HG03378 (cell line): Measurements from ENCODE around the gene RFX8.

ENCODE experiments used
- ATAC-seq: cut with Tn5 transposase; IDR thresholded peaks from one replicate; pipeline ENCODE4 v1.9.1; 2021; ENCODE audit warnings: mild to moderate bottlenecking, moderate library complexity; ENCODE audit not compliant: unreplicated experiment

RFX8 gene

DNA sequence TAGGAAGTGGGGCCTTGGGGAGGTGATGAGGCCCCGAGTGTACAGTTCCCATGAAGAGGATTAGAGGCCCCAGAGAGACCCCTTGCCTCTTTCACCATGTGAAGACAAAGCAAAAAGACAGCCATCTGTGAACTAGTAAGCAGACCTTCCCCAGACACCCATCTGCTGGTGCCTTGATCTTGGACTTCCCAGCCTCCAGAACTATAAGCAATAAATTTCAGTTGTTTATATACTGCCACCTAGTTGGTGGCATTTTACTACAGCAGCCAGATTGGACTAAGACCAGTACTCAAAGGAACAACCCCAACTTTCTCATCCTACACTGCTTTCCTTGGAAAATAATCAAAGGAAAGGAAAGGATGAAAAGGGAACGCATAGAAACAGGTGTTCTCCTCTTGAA lies 59.7 kb downstream of the RFX8 start:
- ATAC-seq: no peak

- ATAC-seq: no peak
Measured at GRCh38 chr2:101412092-101412694, 62.7 kb downstream of the RFX8 start.

- ATAC-seq: no peak
Measured at GRCh38 chr2:101410746-101411145, 64.2 kb downstream of the RFX8 start.

GRCh38 chr2:101410114-101410513 lies 64.8 kb downstream of the RFX8 start:
- no peak for ATAC-seq

GRCh38 chr2:101409699-101410098 lies 65.2 kb downstream of the RFX8 start:
- ATAC-seq: no peak

DNA sequence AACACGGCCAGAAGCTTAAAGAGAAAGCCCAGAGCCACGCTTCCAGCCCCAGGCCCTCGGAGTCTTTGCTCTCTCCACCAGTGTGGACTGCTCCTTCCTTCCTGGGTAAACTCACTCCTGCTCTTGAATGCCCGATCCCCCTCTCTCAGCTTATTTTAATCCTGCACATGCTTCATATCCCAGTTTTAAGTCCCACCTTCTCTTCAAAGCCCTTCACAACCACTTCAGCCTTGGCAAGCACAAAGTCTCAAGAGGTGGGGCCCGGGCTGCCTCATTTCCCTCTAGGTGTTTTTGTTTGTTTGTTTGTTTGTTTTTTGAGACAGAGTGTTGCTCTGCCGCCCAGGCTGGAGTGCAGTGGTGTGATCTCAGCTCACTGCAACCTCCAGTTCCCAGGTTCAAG lies 66.0 kb downstream of the RFX8 start:
- ATAC-seq: no peak

DNA sequence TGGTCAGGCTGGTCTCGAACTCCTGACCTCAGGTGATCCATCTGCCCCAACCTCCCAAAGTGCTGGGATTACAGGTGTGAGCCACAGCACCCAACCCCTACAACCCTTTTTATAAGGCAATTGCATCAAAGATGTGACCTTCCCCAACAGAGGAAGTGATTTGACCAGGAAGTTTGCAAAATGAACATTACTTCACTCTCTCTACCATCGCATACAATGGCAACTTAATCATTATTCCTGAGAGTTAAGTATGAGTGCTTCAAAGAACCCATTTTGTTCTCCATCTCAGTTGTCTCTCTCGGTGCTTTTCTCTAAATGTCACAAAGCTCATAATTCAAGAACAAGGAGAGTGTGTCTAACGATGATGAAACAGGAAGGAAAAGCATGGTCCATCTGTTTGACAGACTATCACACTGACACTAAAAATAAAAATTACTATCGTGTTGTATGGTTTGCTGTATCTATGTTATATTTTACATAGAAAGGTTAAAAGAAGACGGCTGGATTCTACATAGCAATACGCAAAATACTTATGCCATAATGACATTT lies 69.5 kb downstream of the RFX8 start:
- no peak for ATAC-seq

GRCh38 chr2:101403745-101404144 lies 71.2 kb downstream of the RFX8 start:
- ATAC-seq: no peak

DNA sequence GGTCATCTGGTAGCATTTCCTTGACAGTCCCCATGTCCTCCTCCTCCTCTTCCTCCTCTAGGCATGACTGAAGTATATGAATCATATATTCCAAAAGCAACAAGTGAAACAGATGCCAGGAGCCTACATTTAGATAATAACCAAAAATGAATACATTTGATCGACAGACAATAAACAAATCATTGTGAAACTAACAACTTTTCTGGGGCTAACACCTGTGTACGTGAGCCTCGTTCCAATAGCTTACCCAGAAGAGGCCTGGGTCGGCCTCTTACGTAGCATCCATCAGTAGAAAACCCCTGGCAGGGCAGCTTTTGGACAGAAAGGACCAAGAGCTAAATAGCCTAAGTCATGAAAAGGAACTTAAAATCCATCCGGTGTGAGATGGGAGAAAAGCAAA lies 72.3 kb downstream of the RFX8 start:
- ATAC-seq: no peak

DNA sequence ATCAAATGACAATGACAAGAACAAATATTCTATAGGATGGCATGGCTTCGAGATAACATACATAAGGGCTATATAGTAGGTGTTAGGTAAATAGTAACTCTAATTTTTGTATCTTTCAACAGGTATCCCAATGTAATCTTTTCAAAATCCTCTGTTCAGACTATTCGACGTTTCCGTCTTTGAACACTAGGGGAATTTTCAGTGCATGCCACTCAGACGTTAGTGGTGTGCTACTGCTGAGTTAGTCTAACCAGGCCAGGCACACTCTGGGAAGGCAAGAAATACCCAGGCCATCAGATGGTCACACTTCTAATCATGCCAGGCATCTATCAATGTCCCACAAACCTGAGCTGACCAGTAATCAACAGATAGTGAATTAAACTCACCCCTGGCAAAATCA lies 73.0 kb downstream of the RFX8 start:
- ATAC-seq: no peak

DNA sequence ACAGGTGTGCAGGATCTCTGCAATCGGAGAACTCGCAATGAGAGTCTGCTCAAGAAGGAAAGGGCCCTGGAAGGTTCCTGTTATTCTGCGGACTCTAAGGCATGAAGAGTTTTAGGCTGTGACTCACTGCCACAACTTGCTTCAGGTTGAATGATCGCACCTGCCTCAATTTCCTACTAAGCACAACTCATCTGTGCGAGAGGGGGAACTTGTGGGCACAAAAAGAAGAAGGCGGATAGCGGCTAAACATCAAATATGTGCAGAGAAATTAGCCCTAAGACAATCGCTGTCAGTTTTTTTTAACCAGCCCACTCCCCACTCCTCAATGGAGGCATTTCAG lies 73.6 kb downstream of the RFX8 start:
- ATAC-seq: no peak

GRCh38 chr2:101400506-101401325 lies 74.2 kb downstream of the RFX8 start:
- no peak for ATAC-seq

DNA sequence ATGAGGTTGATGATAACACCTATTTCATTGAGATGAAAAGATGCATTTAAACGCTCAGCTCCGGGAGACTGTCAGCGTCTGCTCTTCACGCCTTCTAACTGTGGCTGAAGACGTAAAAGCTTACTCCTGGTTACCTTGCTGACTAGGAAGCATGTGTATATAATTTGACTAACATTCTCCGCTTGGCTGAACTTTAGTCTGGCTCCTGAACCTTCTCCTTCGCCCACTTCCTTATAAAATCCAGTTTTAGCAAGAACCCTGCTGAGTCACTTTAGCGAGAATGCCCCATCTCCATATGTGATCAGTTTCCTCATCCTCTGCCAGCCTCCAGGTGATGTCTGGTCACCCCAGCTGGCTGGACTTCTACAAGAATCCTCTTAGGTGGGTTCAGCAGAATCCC lies 74.9 kb downstream of the RFX8 start:
- no peak for ATAC-seq

GRCh38 chr2:101399021-101399799 lies 75.7 kb downstream of the RFX8 start:
- ATAC-seq: no peak

GRCh38 chr2:101398116-101398821 lies 76.6 kb downstream of the RFX8 start:
- ATAC-seq: no peak

- ATAC-seq: no peak
Measured at GRCh38 chr2:101396316-101396717, 78.6 kb downstream of the RFX8 start.

- no peak for ATAC-seq
Measured at GRCh38 chr2:101395545-101396315, 79.2 kb downstream of the RFX8 start.

GRCh38 chr2:101388232-101388631 lies 86.7 kb downstream of the RFX8 start:
- ATAC-seq: no peak

DNA sequence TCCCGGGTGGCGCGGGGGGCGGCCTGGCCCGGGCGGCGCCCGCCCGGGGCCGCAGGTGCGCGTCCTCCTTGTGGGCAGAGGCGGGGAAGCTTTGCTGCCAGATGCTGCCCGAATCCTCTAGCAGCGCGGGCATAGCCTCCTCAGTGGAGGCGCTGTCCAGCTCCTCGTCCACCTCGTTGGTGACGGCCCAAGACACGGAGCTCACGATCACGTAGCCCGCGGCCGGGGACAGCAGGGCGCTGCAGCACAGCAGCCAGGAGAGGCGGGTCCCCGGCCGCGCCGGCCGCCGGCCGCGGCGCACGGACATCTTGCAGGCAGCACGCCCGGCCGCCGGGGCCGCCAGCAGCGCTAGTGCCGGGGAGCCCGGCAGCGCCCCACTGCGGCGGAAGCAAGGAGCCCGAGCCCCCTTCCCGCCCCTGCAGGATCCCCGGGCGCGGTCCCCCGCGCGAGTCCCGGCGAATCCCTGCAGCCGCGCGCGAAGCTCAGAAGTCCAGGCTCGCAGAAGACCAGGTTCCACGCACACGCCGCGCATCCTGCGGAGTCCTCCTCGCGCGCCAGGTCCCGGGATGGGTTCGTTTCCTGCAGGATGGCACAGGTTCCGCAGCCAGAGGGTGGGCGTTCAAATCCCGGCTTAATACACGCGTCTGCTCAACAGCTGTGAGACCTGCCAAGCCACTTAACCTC lies 87.6 kb downstream of the RFX8 start, which contains the start of gene CREG2:
TSS of gene CREG2 (minus strand) at position 353 of the 684 bp plus-strand sequence. CDS start at position 307, 46 bp downstream.
- ATAC-seq: no peak
